Measurements from ENCODE around the gene GABBR1. TPM values are rescaled to one million over a fixed set of nuclear protein-coding genes. Genes with fewer than 3 reads are reported as not detected.

GABBR1 gene
- total RNA-seq, 1 experiment from 2014 or later, result 2.8 TPM

DNA sequence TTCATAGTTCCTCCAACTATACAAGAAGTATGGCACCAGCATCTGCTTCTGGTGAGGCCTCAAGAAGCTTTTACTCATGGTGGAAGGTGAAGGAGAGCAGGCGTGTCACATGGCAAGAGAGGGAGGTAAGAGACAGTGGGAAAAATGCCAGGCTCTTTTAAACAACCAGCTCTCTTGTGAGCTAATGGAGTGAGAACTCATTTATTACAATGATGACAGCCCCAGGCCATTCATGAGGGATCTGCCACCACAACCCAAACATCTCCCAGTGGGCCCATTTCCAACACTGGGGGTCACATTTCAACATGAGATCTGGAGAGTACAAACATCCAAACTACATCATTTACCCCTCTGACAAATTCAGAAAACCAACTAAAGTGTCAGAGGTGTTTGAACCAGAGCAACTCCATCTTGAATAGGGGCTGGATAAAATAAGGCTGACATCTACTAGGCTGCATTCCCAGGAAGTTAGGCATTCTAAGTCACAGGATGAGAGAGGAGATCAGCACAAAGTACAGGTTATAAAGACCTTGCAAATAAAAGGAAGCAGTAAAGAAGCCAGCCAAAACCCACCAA, 71.3 kb downstream of the GABBR1 start:
- no peak for DNase-seq (ENCODE audit: low read depth in 1 of 2, low spot score in 2 of 2)
- no peak overlapping the region for H3K4me3 ChIP-seq
- H3K4me1 ChIP-seq (replicated peaks), result peaks cover 18% of the 10 kb centered on the region
- no peaks in the 10 kb centered on the region for H3K9me3 ChIP-seq (replicated peaks)
- no peak overlapping the region for H3K27ac ChIP-seq
- no peaks in the 10 kb centered on the region for H3K27me3 ChIP-seq (replicated peaks)
- H3K36me3 ChIP-seq, result no peaks in the 10 kb centered on the region

DNA sequence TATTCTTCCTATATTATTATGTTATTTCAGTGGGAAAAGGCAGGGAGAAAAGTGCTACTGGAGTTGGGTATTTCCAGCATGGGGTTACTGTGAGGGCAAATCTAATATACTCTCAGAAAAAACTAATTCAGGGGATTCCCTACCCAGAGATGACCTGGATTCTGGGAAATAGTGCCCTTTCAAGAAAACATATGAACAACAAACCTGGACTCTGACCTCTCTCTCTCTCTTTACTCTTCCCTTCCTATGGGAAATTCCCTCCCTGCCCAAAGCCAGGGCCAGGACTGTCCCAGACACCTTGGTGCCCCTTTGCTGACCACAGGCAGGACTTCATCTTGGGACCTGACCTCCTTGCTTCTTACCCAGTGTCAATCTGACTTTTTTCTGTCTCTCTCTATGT, 71.9 kb downstream of the GABBR1 start:
- H3K4me3 ChIP-seq, result no peak overlapping the region
- peak in 1 of 2 experiments; percentile 7 for DNase-seq (ENCODE audit: low read depth in 1 of 2, low spot score in 2 of 2)
- peaks cover 18% of the 10 kb centered on the region for H3K4me1 ChIP-seq (replicated peaks)
- H3K27me3 ChIP-seq (replicated peaks), result no peaks in the 10 kb centered on the region
- H3K27ac ChIP-seq, result no peak overlapping the region
- H3K9me3 ChIP-seq (replicated peaks), result no peaks in the 10 kb centered on the region
- H3K36me3 ChIP-seq, result no peaks in the 10 kb centered on the region

DNA sequence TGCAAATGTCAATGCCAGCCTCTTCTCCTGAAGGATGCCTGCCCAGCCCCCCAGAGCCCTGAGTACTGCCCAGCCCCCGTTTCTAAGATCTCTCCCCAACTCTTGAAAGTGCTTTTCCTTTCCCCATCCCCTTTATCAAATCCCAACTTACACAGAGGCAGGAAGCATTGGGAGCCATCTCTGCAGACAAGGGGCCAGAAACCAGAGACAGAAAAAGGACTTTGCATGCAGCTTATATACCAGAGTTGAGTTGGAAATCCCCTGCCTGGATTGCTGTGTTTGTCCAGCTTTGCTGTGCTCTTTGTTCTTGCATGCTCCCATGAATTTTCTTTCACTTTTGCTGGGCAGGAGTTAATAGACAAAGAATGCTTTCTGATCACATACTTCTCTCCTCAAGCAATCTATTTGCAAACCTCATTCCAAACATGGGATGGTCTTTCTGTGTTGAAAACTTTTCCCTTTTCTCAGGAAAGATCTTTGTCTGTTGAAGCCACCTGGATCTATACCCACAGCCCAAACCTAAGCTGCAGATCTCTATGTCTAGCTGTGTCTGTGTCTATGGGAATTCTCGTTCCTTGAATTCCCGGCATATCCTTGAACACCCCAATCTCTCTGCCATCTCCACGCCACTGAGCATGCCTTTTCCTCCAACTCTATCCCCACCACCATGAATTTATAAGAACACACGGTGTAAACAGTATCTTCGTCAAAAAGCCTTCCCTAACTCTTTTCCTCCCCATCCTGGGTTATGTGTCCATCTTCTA, 73.3 kb downstream of the GABBR1 start, which contains the start of gene UBD:
Gene UBD (minus strand): TSS at position 209 of the 764 bp plus-strand sequence. CDS start 31 bp downstream, at position 178.
- peak in 1 of 2 experiments; percentile 45 for DNase-seq (ENCODE audit: low read depth in 1 of 2, low spot score in 2 of 2)
- Histone ChIP-seq H3K4me3 (peak within 1 kb of the TSS; percentile 8; the same call in 1 of the 2 replicates), H3K27ac (peak within 1 kb of the TSS; percentile 49; the same call in 1 of the 2 replicates), H3K4me1 (replicated peaks) (peaks cover 18% of the 10 kb centered on the region), H3K27me3 (replicated peaks) (no peaks in the 10 kb centered on the region), H3K36me3 (no peaks in the 10 kb centered on the region), H3K9me3 (replicated peaks) (no peaks in the 10 kb centered on the region)

DNA sequence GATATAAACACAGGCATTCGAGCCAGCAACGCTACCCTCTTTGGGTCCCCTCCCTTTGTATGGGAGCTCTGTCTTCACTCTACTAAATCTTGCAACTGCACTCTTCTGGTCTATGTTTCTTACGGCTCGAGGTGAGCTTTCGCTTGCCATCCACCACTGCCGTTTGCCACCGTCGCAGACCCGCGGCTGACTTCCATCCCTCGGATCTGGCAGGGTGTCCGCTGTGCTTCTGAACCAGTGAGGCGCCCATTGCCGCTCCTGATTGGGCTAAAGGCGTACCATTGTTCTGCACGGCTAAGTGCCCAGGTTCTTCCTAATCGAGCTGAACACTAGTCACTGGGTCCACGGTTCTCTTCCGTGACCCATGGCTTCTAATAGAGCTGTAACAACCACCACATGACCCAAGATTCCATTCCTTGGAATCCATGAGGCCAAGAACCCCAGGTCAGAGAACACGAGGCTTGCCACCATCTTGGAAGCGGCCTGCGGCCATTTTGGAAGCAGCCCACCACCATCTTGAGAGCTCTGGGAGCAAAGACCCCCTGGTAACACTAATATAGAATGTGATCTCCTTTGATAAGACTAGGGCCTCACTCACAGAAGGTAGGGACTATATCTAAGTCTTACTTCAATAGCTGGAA, 74.4 kb downstream of the GABBR1 start:
- H3K9me3 ChIP-seq (replicated peaks), result no peaks in the 10 kb centered on the region
- H3K36me3 ChIP-seq, result no peaks in the 10 kb centered on the region
- H3K4me3 ChIP-seq, result no peak overlapping the region
- DNase-seq (ENCODE audit: low read depth in 1 of 2, low spot score in 2 of 2), result no peak
- H3K27ac ChIP-seq, result no peak overlapping the region
- no peaks in the 10 kb centered on the region for H3K27me3 ChIP-seq (replicated peaks)
- H3K4me1 ChIP-seq (replicated peaks), result peaks cover 18% of the 10 kb centered on the region

DNA sequence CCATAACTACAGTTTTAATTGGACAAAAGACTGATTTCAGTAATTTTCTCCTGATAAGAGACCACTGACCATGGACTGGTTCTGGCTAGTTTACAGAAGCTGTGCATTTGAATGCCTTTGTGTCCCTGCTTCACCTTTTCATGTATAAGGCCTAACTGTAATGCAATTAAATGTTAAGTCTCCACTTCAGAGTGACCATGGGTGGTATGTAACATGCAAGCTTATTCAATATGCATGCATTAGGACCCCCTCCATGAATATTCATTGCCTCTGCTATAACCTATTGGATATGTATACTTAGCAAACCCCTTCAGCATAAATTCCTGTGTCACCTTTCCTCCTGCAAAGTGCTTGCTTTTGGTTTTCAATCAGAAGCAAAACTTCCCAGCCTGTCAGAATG, 75.7 kb downstream of the GABBR1 start:
- Histone ChIP-seq H3K9me3 (replicated peaks) (no peaks in the 10 kb centered on the region), H3K4me3 (no peak overlapping the region), H3K36me3 (no peaks in the 10 kb centered on the region), H3K27me3 (replicated peaks) (no peaks in the 10 kb centered on the region), H3K4me1 (replicated peaks) (peaks cover 18% of the 10 kb centered on the region), H3K27ac (no peak overlapping the region)
- DNase-seq (ENCODE audit: low read depth in 1 of 2, low spot score in 2 of 2), result no peak

DNA sequence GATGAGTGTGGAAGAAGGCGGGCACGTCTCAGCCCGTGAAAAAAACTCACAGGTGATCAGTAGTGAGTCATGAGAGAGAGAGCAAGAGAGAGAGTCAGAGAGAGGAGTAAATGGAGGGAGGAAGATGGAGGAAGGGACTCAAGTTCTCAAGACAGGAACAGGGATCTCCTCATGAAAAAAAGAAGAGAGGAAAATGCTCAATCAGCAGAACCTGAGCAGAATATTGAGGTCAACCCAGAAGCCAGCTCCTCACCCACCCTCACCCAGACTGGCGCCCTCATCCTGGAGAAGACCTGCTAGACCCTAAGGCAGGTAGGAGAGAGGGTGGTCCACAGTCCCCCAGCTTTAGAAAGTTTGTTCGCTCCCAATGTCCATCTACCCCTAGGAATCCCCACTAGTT, 78.2 kb downstream of the GABBR1 start:
- no peak for DNase-seq (ENCODE audit: low read depth in 1 of 2, low spot score in 2 of 2)
- Histone ChIP-seq H3K4me1 (replicated peaks) (peaks cover 9% of the 10 kb centered on the region), H3K36me3 (no peaks in the 10 kb centered on the region), H3K9me3 (replicated peaks) (no peaks in the 10 kb centered on the region), H3K27ac (no peak overlapping the region), H3K4me3 (no peak overlapping the region), H3K27me3 (replicated peaks) (no peaks in the 10 kb centered on the region)

DNA sequence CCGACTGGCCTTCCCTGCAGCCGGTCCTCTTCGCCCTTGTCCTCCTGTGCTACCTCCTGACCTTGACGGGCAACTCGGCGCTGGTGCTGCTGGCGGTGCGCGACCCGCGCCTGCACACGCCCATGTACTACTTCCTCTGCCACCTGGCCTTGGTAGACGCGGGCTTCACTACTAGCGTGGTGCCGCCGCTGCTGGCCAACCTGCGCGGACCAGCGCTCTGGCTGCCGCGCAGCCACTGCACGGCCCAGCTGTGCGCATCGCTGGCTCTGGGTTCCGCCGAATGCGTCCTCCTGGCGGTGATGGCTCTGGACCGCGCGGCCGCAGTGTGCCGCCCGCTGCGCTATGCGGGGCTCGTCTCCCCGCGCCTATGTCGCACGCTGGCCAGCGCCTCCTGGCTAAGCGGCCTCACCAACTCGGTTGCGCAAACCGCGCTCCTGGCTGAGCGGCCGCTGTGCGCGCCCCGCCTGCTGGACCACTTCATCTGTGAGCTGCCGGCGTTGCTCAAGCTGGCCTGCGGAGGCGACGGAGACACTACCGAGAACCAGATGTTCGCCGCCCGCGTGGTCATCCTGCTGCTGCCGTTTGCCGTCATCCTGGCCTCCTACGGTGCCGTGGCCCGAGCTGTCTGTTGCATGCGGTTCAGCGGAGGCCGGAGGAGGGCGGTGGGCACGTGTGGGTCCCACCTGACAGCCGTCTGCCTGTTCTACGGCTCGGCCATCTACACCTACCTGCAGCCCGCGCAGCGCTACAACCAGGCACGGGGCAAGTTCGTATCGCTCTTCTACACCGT, 79.5 kb downstream of the GABBR1 start:
- Histone ChIP-seq H3K27ac (no peak overlapping the region), H3K4me3 (no peak overlapping the region), H3K27me3 (replicated peaks) (no peaks in the 10 kb centered on the region; the same call in 1 of the 2 replicates), H3K36me3 (no peaks in the 10 kb centered on the region), H3K9me3 (replicated peaks) (no peaks in the 10 kb centered on the region), H3K4me1 (replicated peaks) (no peaks in the 10 kb centered on the region)
- no peak for DNase-seq (ENCODE audit: low read depth in 1 of 2, low spot score in 2 of 2)

DNA sequence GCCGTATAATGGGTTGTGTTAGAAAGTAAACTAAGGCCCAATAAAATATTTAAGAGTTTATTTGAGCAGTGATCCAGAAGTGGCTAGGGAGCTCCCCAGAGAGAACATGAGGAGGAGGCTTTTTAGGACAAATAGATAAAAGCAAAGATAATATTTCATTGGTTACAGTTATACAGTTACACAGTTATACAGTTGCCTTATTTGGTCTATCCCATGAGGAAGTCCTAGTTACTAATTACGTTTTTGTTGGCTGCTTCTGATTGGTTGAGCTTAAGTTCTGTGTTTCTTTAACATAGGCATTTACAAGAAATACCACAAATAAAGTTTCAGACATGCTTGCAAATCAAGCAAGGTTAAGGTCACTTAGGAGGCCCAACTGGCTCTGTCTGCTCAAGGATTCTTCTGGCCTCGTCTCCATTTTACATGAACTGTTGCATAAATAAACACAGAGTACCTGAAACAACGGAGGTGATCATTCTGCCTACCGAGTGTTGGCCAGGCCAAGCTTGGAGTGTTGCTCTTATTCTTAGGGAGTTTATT, 80.4 kb downstream of the GABBR1 start:
- Histone ChIP-seq H3K4me1 (replicated peaks) (no peaks in the 10 kb centered on the region), H3K9me3 (replicated peaks) (no peaks in the 10 kb centered on the region), H3K27me3 (replicated peaks) (no peaks in the 10 kb centered on the region; the same call in 1 of the 2 replicates)

DNA sequence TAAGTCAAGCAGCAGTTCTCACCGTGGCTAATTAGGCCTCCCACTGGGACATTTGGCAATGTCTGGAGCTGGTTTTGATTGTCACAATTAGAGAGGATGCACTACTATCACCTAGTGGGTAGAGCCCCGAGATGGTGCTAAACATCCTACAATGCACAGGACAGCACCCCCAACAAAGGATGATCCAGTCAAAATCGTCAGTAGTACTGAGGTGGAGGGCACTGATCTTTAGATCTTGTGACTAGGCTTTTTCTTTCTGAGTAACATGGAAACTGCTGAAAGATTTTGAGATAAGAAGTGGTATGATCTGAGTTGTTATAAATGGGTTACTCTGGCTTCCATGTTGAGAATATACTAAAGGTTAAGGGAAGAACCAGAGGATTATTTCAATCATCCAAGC, 85.4 kb downstream of the GABBR1 start:
- Histone ChIP-seq H3K4me1 (replicated peaks) (no peaks in the 10 kb centered on the region), H3K27ac (no peak overlapping the region), H3K27me3 (replicated peaks) (no peaks in the 10 kb centered on the region; the same call in 1 of the 2 replicates), H3K4me3 (no peak overlapping the region), H3K9me3 (replicated peaks) (no peaks in the 10 kb centered on the region), H3K36me3 (no peaks in the 10 kb centered on the region)
- no peak for DNase-seq (ENCODE audit: low read depth in 1 of 2, low spot score in 2 of 2)

More for the DNA sequence above, 80.4 kb downstream of the GABBR1 start:
- Histone ChIP-seq H3K27ac (no peak overlapping the region), H3K4me3 (no peak overlapping the region), H3K36me3 (no peaks in the 10 kb centered on the region)
- peak in 1 of 2 experiments; percentile 4 for DNase-seq (ENCODE audit: low read depth in 1 of 2, low spot score in 2 of 2)

DNA sequence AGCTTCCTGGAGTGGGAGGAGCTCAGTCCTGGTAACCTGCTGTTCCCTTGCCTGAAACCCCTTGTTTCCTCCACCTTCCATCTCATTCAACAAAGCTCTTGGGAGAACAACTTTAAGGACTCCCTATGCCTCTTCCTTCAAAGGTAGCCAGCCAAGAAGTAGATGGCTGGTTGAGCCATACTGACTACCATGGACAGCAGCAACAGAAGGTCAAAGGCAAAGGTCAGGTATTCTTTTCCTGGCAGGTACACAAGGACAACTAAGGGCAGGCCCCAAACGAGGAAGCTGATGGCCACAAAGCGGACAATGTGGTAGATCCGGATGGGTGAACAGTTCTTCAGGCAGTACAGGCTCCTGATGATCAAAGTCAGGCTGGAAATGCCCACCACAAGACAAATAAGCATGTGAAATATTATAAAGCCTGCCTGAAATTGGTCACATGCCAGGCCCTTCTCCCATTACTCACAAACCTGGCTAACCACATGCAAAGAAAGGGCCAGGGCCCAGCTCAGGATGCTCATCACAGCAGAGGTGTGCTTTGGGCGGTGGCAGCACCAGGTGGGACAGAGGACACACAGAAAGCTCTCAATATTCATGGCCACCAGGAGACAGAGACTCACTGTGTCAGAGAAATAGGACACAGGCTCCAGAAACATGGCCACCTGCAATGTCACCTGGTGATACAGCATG, 95.1 kb downstream of the GABBR1 start:
- H3K36me3 ChIP-seq, result no peaks in the 10 kb centered on the region
- no peak overlapping the region for H3K27ac ChIP-seq
- no peaks in the 10 kb centered on the region for H3K9me3 ChIP-seq (replicated peaks)
- no peaks in the 10 kb centered on the region; the same call in 1 of the 2 replicates for H3K27me3 ChIP-seq (replicated peaks)
- no peak overlapping the region for H3K4me3 ChIP-seq
- H3K4me1 ChIP-seq (replicated peaks), result no peaks in the 10 kb centered on the region
- DNase-seq (ENCODE audit: low read depth in 1 of 2, low spot score in 2 of 2), result no peak

DNA sequence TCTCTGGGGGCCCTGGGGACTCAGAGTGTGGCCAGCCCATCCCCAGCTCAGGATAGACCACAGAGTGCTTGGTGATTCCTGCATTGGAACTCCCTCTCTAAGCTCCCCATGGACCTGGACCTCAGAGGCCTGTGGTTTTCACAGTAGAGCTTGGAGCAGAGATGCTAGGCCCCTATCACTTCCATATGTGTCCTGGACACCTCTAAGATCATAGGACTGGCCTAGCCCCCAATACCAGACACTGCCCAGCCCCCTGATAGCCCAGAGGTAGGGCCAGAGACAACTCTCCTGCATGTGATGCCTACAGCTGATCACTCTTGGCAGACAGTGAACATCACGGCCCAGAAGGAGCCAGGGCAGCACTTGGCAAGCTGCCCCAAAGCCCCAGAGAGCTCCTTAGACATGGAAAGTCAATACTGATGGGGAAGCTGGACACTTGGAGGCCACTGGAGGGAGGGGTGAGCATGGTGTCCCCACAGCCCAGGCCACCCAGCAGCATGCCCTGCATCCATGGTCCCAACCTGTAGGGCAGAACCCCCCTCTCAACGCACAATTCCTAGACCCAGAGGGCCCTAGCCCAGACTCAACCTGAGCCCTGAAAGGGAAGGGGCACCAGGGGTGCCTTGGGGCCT, 100.5 kb downstream of the GABBR1 start:
- H3K4me1 ChIP-seq (replicated peaks), result no peaks in the 10 kb centered on the region
- DNase-seq (ENCODE audit: low read depth in 1 of 2, low spot score in 2 of 2), result no peak

DNA sequence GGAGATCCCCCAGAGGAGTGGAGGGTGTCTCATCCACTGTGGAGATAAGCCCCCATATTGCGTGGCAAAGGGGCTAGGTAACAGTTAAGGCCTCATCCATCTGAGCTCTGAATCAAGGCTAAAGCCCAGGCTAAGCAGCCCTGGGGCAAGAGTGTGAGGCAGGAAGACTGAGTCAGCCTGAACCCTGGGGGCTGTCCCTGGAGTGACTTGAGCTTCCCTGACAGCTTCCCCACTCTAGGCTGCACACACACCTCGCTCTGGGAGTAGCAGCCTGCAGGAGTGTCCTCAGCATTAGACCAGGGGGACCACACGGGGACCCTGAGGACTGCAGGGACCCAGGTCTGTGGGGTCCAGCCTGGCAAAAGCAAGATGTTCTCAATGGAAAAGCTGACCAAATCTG, 101.3 kb downstream of the GABBR1 start:
- no peaks in the 10 kb centered on the region for H3K4me1 ChIP-seq (replicated peaks)
- no peak overlapping the region for H3K27ac ChIP-seq
- no peaks in the 10 kb centered on the region; the same call in 1 of the 2 replicates for H3K27me3 ChIP-seq (replicated peaks)
- no peak for DNase-seq (ENCODE audit: low read depth in 1 of 2, low spot score in 2 of 2)
- H3K4me3 ChIP-seq, result no peak overlapping the region
- H3K9me3 ChIP-seq (replicated peaks), result no peaks in the 10 kb centered on the region
- no peaks in the 10 kb centered on the region for H3K36me3 ChIP-seq

More for the DNA sequence above, 100.5 kb downstream of the GABBR1 start:
- no peaks in the 10 kb centered on the region; the same call in 1 of the 2 replicates for H3K27me3 ChIP-seq (replicated peaks)
- no peaks in the 10 kb centered on the region for H3K9me3 ChIP-seq (replicated peaks)
- no peak overlapping the region for H3K27ac ChIP-seq
- H3K36me3 ChIP-seq, result no peaks in the 10 kb centered on the region
- no peak overlapping the region for H3K4me3 ChIP-seq

All from SJSA1 (cell line).